Thyroid gland (tissue), 4 donors: Measurements from ENCODE around the gene PIP5K1C. TPM values are rescaled to one million over a fixed set of nuclear protein-coding genes. Genes with fewer than 3 reads are reported as not detected.

ENCODE experiments used
- DNase-seq, 2 donors: peaks; one replicate each; pipeline ENCODE4 v3.0.0-alpha.2; 2019
- H3K27ac ChIP-seq, 3 donors: fragments of 200-600 bp; sonication (generic); 1 replicate in 2 of 3; 2 replicates in 1 of 3; pipeline ENCODE4 v1.5.1; 2016 to 2019; ENCODE audit warnings: mild to moderate bottlenecking in 1 of 3, moderate library complexity in 1 of 3
- H3K27me3 ChIP-seq: fragments of 200-600 bp; sonication (generic); one replicate; pipeline ENCODE4 v1.5.1; 2019
- H3K36me3 ChIP-seq, 2 donors: fragments of 200-600 bp; sonication (generic); one replicate each; pipeline ENCODE4 v1.5.1; 2016 to 2019
- H3K4me1 ChIP-seq, 2 donors: fragments of 200-600 bp; sonication (generic); one replicate each; pipeline ENCODE4 v1.5.1; 2017 to 2019
- H3K4me3 ChIP-seq, 3 donors: fragments of 200-600 bp; sonication (generic); replicated peaks in 1 of 3; 1 replicate in 2 of 3; 2 replicates in 1 of 3; pipeline ENCODE4 v1.5.1; 2016; ENCODE audit warnings: mild to moderate bottlenecking in 1 of 3
- H3K9me3 ChIP-seq: fragments of 200-600 bp; sonication (generic); one replicate; pipeline ENCODE4 v1.5.1; 2017
- CTCF ChIP-seq, 6 experiments: fragments of 200-600 bp in 3 of 6; fragments of 450-650 bp in 3 of 6; sonication (generic) in 3 of 6; IDR thresholded peaks; one replicate each; pipeline ENCODE4 v1.5.1; 2016 to 2019; ENCODE audit warnings: antibody characterized with exemption in 6 of 6, mild to moderate bottlenecking in 2 of 6, inconsistent platforms in 1 of 6, moderate library complexity in 1 of 6
- POLR2A ChIP-seq, 2 donors: fragments of 450-650 bp; IDR thresholded peaks; one replicate each; pipeline ENCODE4 v1.6.1; 2017; ENCODE audit warnings: antibody characterized with exemption in 2 of 2, mild to moderate bottlenecking in 2 of 2, moderate library complexity in 1 of 2
- WGBS, 2 donors: methylation state at CpG; one replicate each; pipeline ENCODE4 v1.1.5; 2017; 5-methylcytosine and 5-hydroxymethylcytosine counted together
- intact Hi-C: fragments of 100-400 bp; cut with DNase I; formaldehyde crosslinking; loops from one replicate; pipeline ENCODE4 v1.15.1; 2023
- total RNA-seq, 4 donors: library from RNA; depleted of rRNA; stranded (reverse); fragments of >200 nt; gene quantifications; one replicate each; pipeline ENCODE4 v1.2.3, GENCODE V29; 2016

PIP5K1C gene
- total RNA-seq, 4 donors from 2014 or later: 23.2 to 42.4 (median 35.0) TPM

- intact Hi-C loops: loop anchor here (2.0 to 5.0 kb wide), 2 partner anchors 36 to 157 kb away; partner anchors contain the start of gene PIP5K1C
- Histone ChIP-seq H3K27ac (no peak overlapping the region), H3K9me3 (no peaks in the 10 kb centered on the region), H3K4me1 (peaks cover 0 to 19% of the 10 kb centered on the region in 2 donors), H3K36me3 (peaks cover 19 to 22% of the 10 kb centered on the region in 2 donors), H3K4me3 (no peak overlapping the region), H3K27me3 (no peaks in the 10 kb centered on the region)
- WGBS, 2 donors: 83 to 84% methylated on average over 8 to 17 of the region's 19 CpGs
- no peak for DNase-seq
- TF ChIP-seq CTCF (IDR thresholded peaks at IDR 0.05) (no peak), POLR2A (IDR thresholded peaks at IDR 0.05) (no peak)
Observed at GRCh38 chr19:3664879-3665642, 35.2 kb downstream of the PIP5K1C start.

DNA sequence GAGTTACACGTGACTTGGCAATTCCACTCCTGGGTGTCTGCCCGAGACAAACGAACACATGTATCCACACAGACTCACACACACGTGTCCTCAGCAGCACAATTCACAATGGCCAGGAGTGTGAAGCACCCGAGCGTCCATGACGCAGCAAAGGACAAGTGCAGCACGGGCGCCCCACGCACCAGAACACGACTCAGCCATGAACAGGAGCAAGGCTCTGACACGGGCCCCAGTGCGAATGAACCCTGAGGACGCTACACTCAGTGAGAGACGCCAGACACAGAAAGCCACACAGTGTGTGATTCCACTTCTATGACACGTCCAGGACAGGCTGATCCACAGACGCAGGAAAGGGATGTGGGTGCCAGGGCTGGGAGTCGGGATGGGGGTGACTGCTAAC is 36.4 kb downstream of the PIP5K1C start:
- H3K27ac ChIP-seq: no peak overlapping the region
- WGBS, 2 donors: 92 to 98% methylated on average over 18 of the region's 18 CpGs
- no peak overlapping the region for H3K4me3 ChIP-seq
- H3K27me3 ChIP-seq: no peaks in the 10 kb centered on the region
- H3K36me3 ChIP-seq: peaks cover 19 to 29% of the 10 kb centered on the region in 2 donors
- H3K9me3 ChIP-seq: no peaks in the 10 kb centered on the region
- H3K4me1 ChIP-seq: peaks cover 0 to 8% of the 10 kb centered on the region in 2 donors
- no peak for DNase-seq
- no peak for TF ChIP-seq CTCF (IDR thresholded peaks at IDR 0.05)
- no peak for TF ChIP-seq POLR2A (IDR thresholded peaks at IDR 0.05)
- intact Hi-C loops: loop anchor here (2.0 to 5.0 kb wide), 3 partner anchors 37 to 158 kb away; partner anchors contain the start of gene PIP5K1C

GRCh38 chr19:3661284-3662238 is 38.7 kb downstream of the PIP5K1C start:
- Histone ChIP-seq H3K36me3 (peaks cover 35 to 39% of the 10 kb centered on the region in 2 donors), H3K27ac (no peak overlapping the region), H3K4me1 (peaks cover 0 to 6% of the 10 kb centered on the region in 2 donors), H3K27me3 (no peaks in the 10 kb centered on the region), H3K4me3 (no peak overlapping the region), H3K9me3 (no peaks in the 10 kb centered on the region)
- no peak for DNase-seq
- no peak for TF ChIP-seq CTCF (IDR thresholded peaks at IDR 0.05)
- no peak for TF ChIP-seq POLR2A (IDR thresholded peaks at IDR 0.05)
- whole genome bisulfite sequencing, 2 donors: 95 to 96% methylated on average over 23 to 26 of the region's 34 CpGs
- intact Hi-C loops: loop anchor here (2.0 to 5.0 kb wide), 2 partner anchors 41 to 161 kb away; no protein-coding TSS in a partner anchor

- DNase-seq: no peak
- intact Hi-C loops: loop anchor here (5.0 kb wide), 1 partner anchor 162 kb away; no protein-coding TSS in a partner anchor
- no peaks in the 10 kb centered on the region for H3K27me3 ChIP-seq
- no peaks in the 10 kb centered on the region for H3K9me3 ChIP-seq
- H3K4me3 ChIP-seq: no peak overlapping the region
- WGBS, 2 donors: 85 to 91% methylated on average over 13 to 22 of the region's 23 CpGs
- no peak for TF ChIP-seq POLR2A (IDR thresholded peaks at IDR 0.05)
- TF ChIP-seq CTCF (IDR thresholded peaks at IDR 0.05): no peak
- H3K27ac ChIP-seq: no peak overlapping the region
- peaks cover 42 to 46% of the 10 kb centered on the region in 2 donors for H3K36me3 ChIP-seq
- peaks cover 0 to 2% of the 10 kb centered on the region in 2 donors for H3K4me1 ChIP-seq
Observed at GRCh38 chr19:3660493-3661219, 39.6 kb downstream of the PIP5K1C start.
